Amniotic epithelial cell (primary cell): ENCODE data around the gene SFTA2.
A peak's percentile ranks its signal among the peaks of the same experiment; 100 is the strongest.
"Not testable (repeated sequence)": the region's sequence is repeated elsewhere in the genome, so short reads cannot be mapped to it uniquely, and the experiment has no call there.

Experiments used
- DNase-seq: peaks from one replicate; pipeline ENCODE4 v3.0.0-alpha.2; 2010; ENCODE audit warnings: low read depth

The SFTA2 gene

DNA sequence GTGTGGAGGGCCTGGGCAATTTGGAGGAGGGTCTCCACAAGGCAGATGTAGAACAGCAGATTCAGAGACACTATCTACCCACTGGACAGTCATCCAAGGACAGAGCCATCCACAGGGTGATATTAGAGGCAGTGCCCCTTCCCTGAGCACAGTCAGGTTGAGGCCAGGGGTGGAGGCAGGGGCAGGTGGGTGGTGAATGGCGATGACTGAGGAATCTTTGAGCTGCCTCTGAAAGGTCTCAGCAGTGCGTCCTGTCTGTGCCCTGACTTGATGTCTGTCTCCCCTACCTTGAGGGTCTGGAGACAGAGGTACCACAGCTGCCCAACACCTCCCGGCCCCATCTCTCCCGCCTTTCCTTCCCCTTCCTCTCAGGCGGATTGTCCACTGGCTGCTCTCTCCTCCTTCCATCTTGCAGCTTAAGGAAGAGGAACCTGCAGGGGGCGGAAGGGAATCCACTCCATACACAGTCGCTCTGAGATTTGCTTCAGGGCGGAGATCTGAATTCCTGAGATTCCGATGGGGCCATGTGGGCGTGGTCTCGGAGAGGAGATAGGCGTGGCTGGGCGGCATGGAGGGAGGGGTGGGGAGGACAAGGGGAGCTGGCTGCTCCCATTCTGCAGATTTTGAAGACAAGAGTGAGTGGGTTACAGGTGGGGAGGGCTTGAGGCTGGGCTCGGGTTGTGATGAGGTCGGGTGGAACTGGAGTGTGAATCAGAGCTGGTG lies 10.5 kb upstream of the SFTA2 start:
- DNase-seq = peak; percentile 82

DNA sequence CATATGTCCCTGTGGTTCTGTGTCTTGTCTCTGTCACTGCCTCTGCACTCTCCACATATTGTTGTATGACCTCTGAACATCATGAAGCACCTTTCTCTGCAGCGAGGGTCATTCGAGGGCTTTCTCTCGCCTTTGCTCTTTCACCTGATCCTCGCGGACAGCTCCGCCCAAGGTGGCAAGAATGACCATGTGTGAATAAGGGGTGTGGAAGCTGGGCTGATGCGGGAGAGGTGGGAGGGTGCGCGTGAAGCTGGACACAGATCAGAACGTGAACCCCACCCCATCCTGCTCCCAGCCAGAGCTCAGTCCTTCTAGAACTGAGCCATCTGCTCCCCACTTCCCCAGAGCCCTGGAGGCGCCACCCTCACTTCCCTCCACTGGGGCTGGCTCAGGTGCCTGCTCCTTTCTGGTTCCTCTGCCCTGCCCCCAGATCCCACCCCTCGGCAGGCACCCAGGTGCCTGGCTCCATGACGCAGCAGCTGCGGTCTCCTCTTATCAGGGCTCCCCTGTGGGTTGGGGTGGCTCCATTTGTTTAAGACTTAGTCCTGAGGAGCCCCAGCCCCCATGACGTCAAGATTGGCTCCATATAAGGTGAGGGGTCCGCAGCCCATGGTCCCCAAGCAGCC lies 8.5 kb upstream of the SFTA2 start, which contains the start of gene MUCL3:
Gene MUCL3, plus strand, starts transcription at position 613 of the 626 bp plus-strand sequence. CDS start 27 bp downstream, outside the sequence.
- no peak for DNase-seq

GRCh38 chr6:30939473-30939872 lies 7.5 kb upstream of the SFTA2 start:
- no peak for DNase-seq

- no peak for DNase-seq
Observed at GRCh38 chr6:30938730-30939129, 6.8 kb upstream of the SFTA2 start.

DNA sequence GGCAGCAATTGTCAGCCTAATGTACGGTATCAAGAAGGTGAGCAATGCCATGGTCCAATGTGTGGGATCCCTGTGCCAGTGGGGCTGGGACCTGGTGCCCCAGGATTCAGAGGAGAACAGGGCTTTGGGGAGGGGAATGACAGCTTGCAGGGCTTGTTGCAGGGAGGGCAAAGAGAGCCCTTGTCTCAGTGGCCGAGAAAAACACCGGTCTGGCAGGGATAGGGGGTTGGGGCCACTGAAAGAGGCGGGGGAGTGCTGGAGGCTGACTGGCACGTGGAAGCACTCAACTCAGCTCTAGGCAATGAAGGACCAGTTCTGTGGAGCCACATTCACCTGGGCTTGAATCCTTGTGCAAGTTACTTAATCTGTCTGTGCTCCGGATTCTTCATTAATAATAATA lies 5.3 kb upstream of the SFTA2 start:
- no peak for DNase-seq

GRCh38 chr6:30935018-30935417 lies 3.0 kb upstream of the SFTA2 start:
- peak; percentile 77 for DNase-seq

- DNase-seq = no peak
Observed at GRCh38 chr6:30932665-30933365, 845 bp upstream of the SFTA2 start.

DNA sequence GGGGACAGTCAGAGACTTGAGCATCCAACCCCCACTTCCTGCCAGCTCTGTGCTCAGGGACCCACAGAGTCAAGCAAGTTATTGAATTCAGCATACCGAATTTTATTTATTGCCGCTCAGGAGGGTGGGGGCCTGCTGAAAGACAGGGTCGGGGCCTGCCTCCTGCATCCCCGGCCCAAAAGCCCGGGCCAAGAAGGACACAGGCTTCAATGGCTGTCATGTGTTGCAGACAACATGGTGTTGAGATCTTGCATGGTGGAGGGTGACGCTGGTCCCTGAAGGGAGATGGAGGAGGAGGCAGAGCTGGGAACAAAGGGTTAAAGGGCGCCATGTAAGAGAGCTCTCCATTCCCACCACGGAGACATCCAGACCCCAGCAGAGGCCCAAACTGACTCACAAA lies 698 bp downstream of the SFTA2 start:
- DNase-seq = no peak

DNA sequence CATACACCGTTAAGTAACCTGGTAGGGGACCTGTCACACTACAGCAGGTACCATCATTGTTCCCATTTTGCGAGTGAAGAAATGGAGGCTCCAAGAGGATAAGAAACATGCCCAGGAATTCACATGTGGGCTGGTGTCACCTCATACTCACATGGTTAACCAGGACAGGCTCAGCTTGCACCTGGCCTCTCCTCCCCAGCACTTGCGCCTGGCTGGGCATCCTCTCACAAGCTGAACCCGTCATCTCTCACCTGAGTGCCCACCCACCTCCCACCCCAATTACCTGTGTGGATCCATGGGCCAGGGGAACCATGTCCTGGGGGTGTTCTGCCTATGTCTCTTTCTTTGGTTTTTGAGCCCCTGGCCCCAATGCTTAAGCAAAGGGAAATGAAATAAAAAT lies 1.5 kb downstream of the SFTA2 start:
- no peak for DNase-seq

DNA sequence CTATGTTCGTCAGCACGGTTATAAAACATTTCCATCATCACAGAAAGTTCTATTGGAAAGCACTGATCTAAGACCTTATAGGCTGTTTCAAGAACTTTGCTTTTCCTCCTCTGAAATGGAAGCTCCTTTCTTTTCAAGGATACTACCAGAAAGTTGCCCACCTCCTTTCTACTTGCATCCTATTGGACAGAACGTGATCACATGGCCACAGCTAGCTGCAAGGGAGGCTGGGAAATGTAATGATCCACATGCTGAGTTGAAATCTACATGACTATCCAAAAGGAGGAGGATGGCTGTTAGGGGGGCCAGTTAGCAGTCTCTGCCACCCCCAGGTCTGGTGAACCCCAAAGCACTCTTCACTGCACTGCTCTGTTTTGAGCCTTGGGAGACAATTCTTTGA lies 3.3 kb downstream of the SFTA2 start:
- DNase-seq = no peak

- DNase-seq = not testable (repeated sequence)
Observed at GRCh38 chr6:30927080-30927479, 4.9 kb downstream of the SFTA2 start.

DNA sequence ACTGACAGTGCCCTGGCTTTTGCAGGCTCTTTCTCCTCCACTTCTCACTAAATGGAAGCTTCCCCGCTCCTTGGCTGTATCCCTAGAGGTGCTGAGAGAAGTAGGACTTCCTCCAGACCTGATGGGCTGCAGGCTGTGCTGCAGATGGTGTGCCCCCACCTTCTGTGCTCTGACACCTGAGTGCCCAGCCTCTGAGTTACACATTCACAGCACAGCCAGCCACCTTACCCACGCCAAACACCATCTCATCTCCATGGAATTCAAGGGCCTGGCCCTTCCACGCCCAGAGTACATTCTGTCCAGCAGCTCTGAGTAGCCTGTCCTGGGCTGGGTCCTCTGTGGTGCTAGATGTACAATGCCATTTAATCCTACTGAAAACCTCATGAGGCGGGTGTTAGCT lies 5.3 kb downstream of the SFTA2 start:
- peak; percentile 40 for DNase-seq

DNA sequence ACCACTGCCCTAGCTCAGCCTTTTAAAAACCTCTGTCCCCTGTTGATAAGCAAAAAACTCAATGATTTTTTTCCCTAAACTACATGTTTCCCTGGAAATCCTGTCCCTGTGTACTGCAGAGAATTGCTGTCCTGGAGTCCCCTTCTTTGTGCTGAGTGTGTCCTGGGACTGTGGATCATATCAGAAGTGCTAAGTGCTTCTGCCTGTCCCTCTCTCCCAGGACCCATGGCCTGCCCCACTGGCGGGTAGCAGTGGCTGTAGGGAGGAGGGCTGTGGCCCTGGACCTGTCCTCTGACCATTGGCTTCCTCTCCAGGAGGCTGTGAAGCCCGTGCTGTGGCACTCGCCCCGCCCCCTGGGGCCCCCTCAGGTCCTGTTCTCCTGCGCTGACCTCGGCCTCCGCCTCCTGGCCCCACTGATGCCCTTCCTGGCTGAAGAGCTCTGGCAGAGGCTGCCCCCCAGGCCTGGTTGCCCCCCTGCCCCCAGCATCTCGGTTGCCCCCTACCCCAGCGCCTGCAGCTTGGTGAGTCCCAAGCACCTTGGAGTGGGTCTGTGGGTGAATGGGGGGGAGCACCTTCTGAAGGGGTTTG lies 7.8 kb downstream of the SFTA2 start:
- not testable (repeated sequence) for DNase-seq

DNA sequence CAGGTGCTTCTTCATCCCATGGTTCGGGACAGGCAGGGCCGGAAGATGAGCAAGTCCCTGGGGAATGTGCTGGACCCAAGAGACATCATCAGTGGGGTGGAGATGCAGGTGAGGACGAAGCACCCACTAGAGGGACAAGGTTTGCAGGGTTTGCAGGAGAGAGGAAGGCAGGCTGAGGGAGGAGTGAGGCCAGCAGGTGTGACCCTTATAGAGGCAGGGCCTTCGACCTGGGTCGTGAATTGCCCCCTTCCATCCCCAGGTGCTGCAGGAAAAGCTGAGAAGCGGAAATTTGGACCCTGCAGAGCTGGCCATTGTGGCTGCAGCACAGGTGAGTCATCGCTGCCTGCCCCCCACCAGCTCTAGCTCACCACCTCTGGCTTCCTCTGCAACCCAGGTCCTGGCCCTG lies 9.5 kb downstream of the SFTA2 start:
- no peak for DNase-seq

- DNase-seq = no peak
Observed at GRCh38 chr6:30918670-30919069, 13.3 kb downstream of the SFTA2 start.

- DNase-seq = no peak
Observed at GRCh38 chr6:30917487-30917886, 14.5 kb downstream of the SFTA2 start.

- no peak for DNase-seq
Observed at GRCh38 chr6:30917041-30917440, 14.9 kb downstream of the SFTA2 start.

- DNase-seq = peak; percentile 68
Observed at GRCh38 chr6:30915591-30915946, 16.4 kb downstream of the SFTA2 start.

GRCh38 chr6:30914854-30915590 lies 16.9 kb downstream of the SFTA2 start:
- DNase-seq = no peak

GRCh38 chr6:30914076-30914853 lies 17.7 kb downstream of the SFTA2 start, which contains the start of gene VARS2:
TSS of gene VARS2 (plus strand) at chr6:30914238. CDS start at chr6:30914837, 599 bp downstream.
- peak; percentile 87 for DNase-seq

DNA sequence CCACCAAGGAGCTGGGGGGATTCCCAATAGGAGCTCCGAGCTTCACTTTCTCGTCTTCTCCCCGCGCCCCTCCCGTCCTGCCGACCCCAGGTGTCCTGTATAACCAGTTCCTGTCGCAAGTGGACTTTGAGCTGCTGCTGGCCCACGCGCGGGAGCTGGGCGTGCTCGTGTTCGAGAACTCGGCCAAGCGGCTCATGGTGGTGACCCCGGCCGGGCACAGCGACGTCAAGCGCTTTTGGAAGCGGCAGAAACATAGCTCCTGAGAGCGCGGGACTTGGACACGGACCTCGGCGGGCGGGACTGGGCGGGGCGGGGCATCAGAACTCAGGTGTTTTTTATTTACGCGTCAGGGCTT lies 18.3 kb downstream of the SFTA2 start:
- no peak for DNase-seq
